ENCODE results near the gene JAM3. TPM values are rescaled to one million over a fixed set of nuclear protein-coding genes. Genes with fewer than 3 reads are reported as not detected.

The JAM3 gene
- total and polyA plus RNA-seq, 2 of the 13 experiments (the other 11 are each of a cell fraction or from before 2014, with no cell fraction given), result 0.98 to 2.8 TPM

- H3K27me3 ChIP-seq (ENCODE audit: control insufficient read depth in 1 of 2, insufficient read depth in 2 of 2, low read length in 2 of 2), result peaks cover 0 to 36% of the 10 kb centered on the region in 2 experiments; a peak in 2 of 5 replicates
- H3K4me2 ChIP-seq (ENCODE audit: low read depth, low read length), result no peak overlapping the region
- TF ChIP-seq BCL6 (CRISPR knock-in tag; IDR thresholded peaks at IDR 0.05) (no peak), CTCF (CRISPR knock-in tag; IDR thresholded peaks at IDR 0.05) (no peak), MBNL3 (CRISPR knock-in tag; conservative IDR thresholded peaks at IDR 0.05) (no peak), ZBTB34 (CRISPR knock-in tag; IDR thresholded peaks at IDR 0.05) (no peak), ZNF234 (CRISPR knock-in tag; conservative IDR thresholded peaks at IDR 0.05) (no peak), ASH2L (IDR thresholded peaks at IDR 0.05; ENCODE audit: insufficient read length, low read depth, low read length) (no peak), MIER2 (CRISPR knock-in tag; IDR thresholded peaks at IDR 0.05) (no peak), CC2D1A (CRISPR knock-in tag; IDR thresholded peaks at IDR 0.05) (no peak), ZBTB3 (CRISPR knock-in tag; IDR thresholded peaks at IDR 0.05; ENCODE audit: borderline replicate concordance, low read depth) (no peak), TFAP4 (IDR thresholded peaks at IDR 0.05; ENCODE audit: borderline replicate concordance, low read depth) (no peak), MAFG (CRISPR knock-in tag; IDR thresholded peaks at IDR 0.05) (no peak), MIXL1 (CRISPR knock-in tag; IDR thresholded peaks at IDR 0.05) (no peak), ZMYM2 (CRISPR knock-in tag; IDR thresholded peaks at IDR 0.05) (no peak), TGIF2 (CRISPR knock-in tag; IDR thresholded peaks at IDR 0.05) (no peak), ZNF569 (CRISPR knock-in tag; IDR thresholded peaks at IDR 0.05; ENCODE audit: borderline replicate concordance) (no peak), POLR2AphosphoS2 (IDR thresholded peaks at IDR 0.05; ENCODE audit: low read depth, low read length) (no peak), ZNF224 (CRISPR knock-in tag; IDR thresholded peaks at IDR 0.05) (no peak), THRA (CRISPR knock-in tag; IDR thresholded peaks at IDR 0.05; ENCODE audit: borderline replicate concordance) (no peak), RFXANK (CRISPR knock-in tag; IDR thresholded peaks at IDR 0.05) (no peak)
- no peak overlapping the region for H2AFZ ChIP-seq (ENCODE audit: low read length)
- H3K27ac ChIP-seq (ENCODE audit: extremely low read length, insufficient read depth, low read length), result no peak overlapping the region
- no peaks in the 10 kb centered on the region for H3K9me3 ChIP-seq (ENCODE audit: low read length)
- no peak for DNase-seq (ENCODE audit: low spot score)
- intact Hi-C loops (cut with micrococcal nuclease; ENCODE audit: unreplicated experiment) (no loop called here), in situ Hi-C loops (cut with HindIII; ENCODE audit: extremely low pct_ligation_motif_present, low pct_unique_long_range_greater_than_20kb) (no loop called here)
- POLR2A ChIA-PET, result no interaction called here
- CTCF ChIA-PET (ENCODE audit: low intra/inter-chr PET ratio, low total read pairs), result no interaction called here
- no TSS peak for BruUV-seq (replicated peaks)
- H3K4me3 ChIP-seq (replicated peaks in 1 of 3; ENCODE audit: insufficient read depth in 1 of 3, low read depth in 2 of 3, low read length in 3 of 3), result no peak overlapping the region
- WGBS (ENCODE audit: low lambda C conversion rate), result 0% methylated on average over 1 of the region's 2 CpGs
- H3K9ac ChIP-seq (ENCODE audit: insufficient read depth, low read depth, low read length), result no peak overlapping the region
- FAIRE-seq, result no peak
- H3K36me3 ChIP-seq (replicated peaks in 1 of 2; ENCODE audit: control insufficient read depth in 1 of 2, insufficient read depth in 2 of 2, low read length in 2 of 2), result no peaks in the 10 kb centered on the region
- H4K20me1 ChIP-seq (ENCODE audit: insufficient read depth, low read length), result no peaks in the 10 kb centered on the region
- H3K4me1 ChIP-seq (ENCODE audit: insufficient read depth, low read length), result no peaks in the 10 kb centered on the region
- no peaks in the 10 kb centered on the region for H3K79me2 ChIP-seq (ENCODE audit: insufficient read depth, low read length)
- no peak for ATAC-seq
Observed at GRCh38 chr11:134063124-134063495, 5.8 kb upstream of the JAM3 start.
